ENCODE measurements around the gene ZNF24.

Gene ZNF24

GRCh38 chr18:35343936-35344735, at the start of gene ZNF24:
Gene ZNF24 (minus strand): TSS chr18:35344420. CDS start chr18:35340650, 3,770 bp downstream.
- peak; percentile 71 to 99 (median 94) for DNase-seq

- no peak for DNase-seq
These were observed 49.5 kb upstream of the ZNF24 start for GRCh38 chr18:35393716-35394115.

- no peak for DNase-seq
These were observed 48.2 kb upstream of the ZNF24 start for GRCh38 chr18:35392375-35392774.

- no peak for DNase-seq
These were observed 46.9 kb upstream of the ZNF24 start for GRCh38 chr18:35390951-35391700.

- no peak for DNase-seq
These were observed 44.9 kb upstream of the ZNF24 start for GRCh38 chr18:35389095-35389618.

- no peak for DNase-seq
These were observed 42.9 kb upstream of the ZNF24 start for GRCh38 chr18:35387152-35387571.

- peak in 43 of 56 donors; percentile 8 to 82 (median 41) for DNase-seq
These were observed 42.4 kb upstream of the ZNF24 start for GRCh38 chr18:35386600-35387100.

- no peak for DNase-seq
These were observed 38.9 kb upstream of the ZNF24 start for GRCh38 chr18:35383136-35383535.

GRCh38 chr18:35379421-35379820, 35.2 kb upstream of the ZNF24 start:
- DNase-seq, result no peak

- DNase-seq, result no peak
These were observed 34.3 kb upstream of the ZNF24 start for GRCh38 chr18:35378574-35378896.

- no peak for DNase-seq
These were observed 33.8 kb upstream of the ZNF24 start for GRCh38 chr18:35377875-35378573.

- DNase-seq, result peak in 54 of 56 donors; percentile 4 to 80 (median 48)
These were observed 32.8 kb upstream of the ZNF24 start, which contains the start of gene ZNF396 for GRCh38 chr18:35376742-35377695. Gene ZNF396 (minus strand): TSS chr18:35377337. CDS start chr18:35374292, 3,045 bp downstream.

GRCh38 chr18:35376393-35376741, 32.1 kb upstream of the ZNF24 start:
- DNase-seq, result peak in 5 of 56 donors; percentile 1 to 27 (median 5)

GRCh38 chr18:35374708-35375107, 30.5 kb upstream of the ZNF24 start:
- no peak for DNase-seq

GRCh38 chr18:35371412-35372195, 27.4 kb upstream of the ZNF24 start:
- no peak for DNase-seq

GRCh38 chr18:35369126-35369525, 24.9 kb upstream of the ZNF24 start:
- no peak for DNase-seq

GRCh38 chr18:35368595-35368994, 24.4 kb upstream of the ZNF24 start:
- DNase-seq, result no peak

GRCh38 chr18:35362531-35362930, 18.3 kb upstream of the ZNF24 start:
- DNase-seq, result no peak

GRCh38 chr18:35361570-35362321, 17.5 kb upstream of the ZNF24 start:
- no peak for DNase-seq
